Parathyroid adenoma (tissue), 2 donors: ENCODE results near the gene ZNF644.
"Not testable (repeated sequence)": the region's sequence is repeated elsewhere in the genome, so short reads cannot be mapped to it uniquely, and the experiment has no call there.

Experiments used
- H2AFZ ChIP-seq: fragments of 300-600 bp; sonication (generic); one replicate; pipeline ENCODE4 v1.7.0; 2017; ENCODE audit warnings: antibody characterized with exemption, mild to moderate bottlenecking
- H3K27ac ChIP-seq: fragments of 300-600 bp; sonication (generic); one replicate; pipeline ENCODE4 v1.7.0; 2017
- H3K27me3 ChIP-seq: fragments of 300-600 bp; sonication (generic); one replicate; pipeline ENCODE4 v1.7.0; 2017; ENCODE audit warnings: low read length; ENCODE audit not compliant: control insufficient read depth, insufficient read depth
- H3K36me3 ChIP-seq: fragments of 300-600 bp; sonication (generic); one replicate; pipeline ENCODE4 v1.7.0; 2017; ENCODE audit warnings: low read length; ENCODE audit not compliant: control insufficient read depth, insufficient read depth
- H3K4me1 ChIP-seq: fragments of 300-600 bp; sonication (generic); one replicate; pipeline ENCODE4 v1.7.0; 2017; ENCODE audit warnings: control low read depth
- H3K4me2 ChIP-seq: fragments of 300-600 bp; sonication (generic); one replicate; pipeline ENCODE4 v1.7.0; 2017; ENCODE audit warnings: low read length
- H3K4me3 ChIP-seq: fragments of 300-600 bp; sonication (generic); one replicate; pipeline ENCODE4 v1.7.0; 2017; ENCODE audit warnings: low read depth, low read length
- H3K79me2 ChIP-seq: fragments of 300-600 bp; sonication (generic); one replicate; pipeline ENCODE4 v1.7.0; 2017; ENCODE audit warnings: control low read depth
- H3K9ac ChIP-seq: fragments of 300-600 bp; sonication (generic); one replicate; pipeline ENCODE4 v1.7.0; 2017; ENCODE audit warnings: mild to moderate bottlenecking
- H3K9me3 ChIP-seq: fragments of 300-600 bp; sonication (generic); one replicate; pipeline ENCODE4 v1.7.0; 2017; ENCODE audit warnings: low read length; ENCODE audit not compliant: control insufficient read depth
- TF ChIP-seq, protein P1 (sequence below): fragments of 300-600 bp; sonication (generic); IDR thresholded peaks from one replicate; pipeline ENCODE4 v1.7.0; 2017; ENCODE audit warnings: antibody characterized with exemption, mild to moderate bottlenecking
- donor health status: primary hyperparathyroidism.

Gene ZNF644

DNA sequence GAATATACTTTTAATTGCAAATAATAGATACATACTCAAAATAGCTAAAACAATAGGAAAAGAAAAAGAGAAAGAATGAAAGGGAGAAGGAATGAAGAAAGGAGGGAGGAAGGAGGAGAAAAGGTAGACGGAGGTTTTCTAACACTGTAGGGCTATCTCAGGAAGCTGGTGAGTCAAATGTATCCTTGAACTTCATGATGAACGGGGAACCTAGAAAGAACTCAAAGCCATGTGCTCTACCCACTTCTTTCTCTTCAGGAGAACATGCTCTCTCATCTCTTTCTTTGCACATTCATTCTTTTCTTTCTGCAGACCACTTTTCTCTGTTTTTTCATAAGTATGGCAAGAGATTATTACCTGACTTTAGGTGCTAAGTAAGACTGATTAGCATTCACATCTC lies 37.3 kb upstream of the ZNF644 start:
- no peak overlapping the region for H3K4me3 ChIP-seq
- no peaks in the 10 kb centered on the region for H3K36me3 ChIP-seq
- no peak overlapping the region for H3K4me2 ChIP-seq
- H3K9ac ChIP-seq: no peak overlapping the region
- H3K27ac ChIP-seq: no peak overlapping the region
- H3K79me2 ChIP-seq: no peaks in the 10 kb centered on the region
- no peaks in the 10 kb centered on the region for H3K4me1 ChIP-seq
- H3K9me3 ChIP-seq: no peaks in the 10 kb centered on the region
- TF ChIP-seq, protein P1, sequence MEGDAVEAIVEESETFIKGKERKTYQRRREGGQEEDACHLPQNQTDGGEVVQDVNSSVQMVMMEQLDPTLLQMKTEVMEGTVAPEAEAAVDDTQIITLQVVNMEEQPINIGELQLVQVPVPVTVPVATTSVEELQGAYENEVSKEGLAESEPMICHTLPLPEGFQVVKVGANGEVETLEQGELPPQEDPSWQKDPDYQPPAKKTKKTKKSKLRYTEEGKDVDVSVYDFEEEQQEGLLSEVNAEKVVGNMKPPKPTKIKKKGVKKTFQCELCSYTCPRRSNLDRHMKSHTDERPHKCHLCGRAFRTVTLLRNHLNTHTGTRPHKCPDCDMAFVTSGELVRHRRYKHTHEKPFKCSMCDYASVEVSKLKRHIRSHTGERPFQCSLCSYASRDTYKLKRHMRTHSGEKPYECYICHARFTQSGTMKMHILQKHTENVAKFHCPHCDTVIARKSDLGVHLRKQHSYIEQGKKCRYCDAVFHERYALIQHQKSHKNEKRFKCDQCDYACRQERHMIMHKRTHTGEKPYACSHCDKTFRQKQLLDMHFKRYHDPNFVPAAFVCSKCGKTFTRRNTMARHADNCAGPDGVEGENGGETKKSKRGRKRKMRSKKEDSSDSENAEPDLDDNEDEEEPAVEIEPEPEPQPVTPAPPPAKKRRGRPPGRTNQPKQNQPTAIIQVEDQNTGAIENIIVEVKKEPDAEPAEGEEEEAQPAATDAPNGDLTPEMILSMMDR: no peak
- H3K27me3 ChIP-seq: no peaks in the 10 kb centered on the region
- H2AFZ ChIP-seq: no peak overlapping the region

DNA sequence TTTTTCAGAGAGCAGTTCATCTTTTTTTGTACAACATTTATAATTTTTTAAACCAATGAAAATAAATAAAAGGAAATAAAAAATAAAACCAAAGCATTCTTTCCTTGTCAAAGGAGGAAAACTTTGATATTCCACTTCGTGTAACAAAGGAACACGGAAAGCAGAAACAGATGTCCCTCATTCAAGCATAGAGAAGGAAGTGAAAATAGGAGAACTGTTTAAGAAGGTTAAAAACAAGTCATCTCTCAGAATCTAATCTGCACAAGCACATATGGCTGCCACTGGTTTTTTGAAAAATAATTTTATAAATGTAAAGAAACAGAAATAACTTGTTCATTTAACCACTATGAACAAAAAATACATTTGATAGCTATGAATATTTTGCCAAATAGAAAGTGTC lies 35.9 kb upstream of the ZNF644 start:
- no peak overlapping the region for H2AFZ ChIP-seq
- no peak overlapping the region for H3K4me3 ChIP-seq
- H3K4me1 ChIP-seq: no peaks in the 10 kb centered on the region
- TF ChIP-seq, protein P1: no peak
- H3K36me3 ChIP-seq: no peaks in the 10 kb centered on the region
- H3K27me3 ChIP-seq: no peaks in the 10 kb centered on the region
- H3K79me2 ChIP-seq: no peaks in the 10 kb centered on the region
- no peak overlapping the region for H3K4me2 ChIP-seq
- no peaks in the 10 kb centered on the region for H3K9me3 ChIP-seq
- no peak overlapping the region for H3K9ac ChIP-seq
- no peak overlapping the region for H3K27ac ChIP-seq

DNA sequence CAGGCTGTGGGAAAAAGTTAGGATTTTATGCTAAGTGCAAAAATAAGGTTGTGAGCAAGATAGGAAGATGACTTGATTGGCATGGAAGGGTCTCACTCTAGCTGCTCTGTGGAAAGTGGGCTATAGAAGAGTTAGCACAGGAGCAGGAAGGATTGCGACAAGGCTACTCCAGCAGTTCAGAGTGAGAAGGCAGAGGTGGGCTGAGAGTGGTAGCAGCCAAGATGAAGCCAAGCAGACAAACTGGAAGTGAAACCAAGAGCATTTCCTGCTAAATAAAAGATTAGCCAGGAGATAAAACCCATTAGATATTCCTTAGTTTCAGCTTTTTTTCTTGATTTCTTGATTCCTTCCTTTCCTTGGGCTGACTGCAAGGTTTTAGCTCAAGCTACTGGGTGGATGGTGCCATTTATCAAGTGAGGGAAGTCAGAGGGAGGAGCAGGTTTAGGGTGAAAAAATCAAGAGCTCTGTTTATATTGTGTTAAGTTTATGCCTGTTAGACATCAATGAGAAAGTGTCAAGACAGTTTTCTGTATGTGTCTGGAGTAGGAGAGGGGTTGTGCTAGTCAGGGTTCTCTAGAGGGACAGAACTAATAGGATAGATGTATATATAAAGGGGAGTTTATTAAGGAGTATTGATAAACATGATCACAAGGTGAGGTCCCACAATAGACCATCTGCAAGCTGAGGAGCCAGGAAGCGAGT lies 33.1 kb upstream of the ZNF644 start:
- H3K4me3 ChIP-seq: no peak overlapping the region
- H3K9me3 ChIP-seq: no peaks in the 10 kb centered on the region
- no peak overlapping the region for H3K9ac ChIP-seq
- H3K4me2 ChIP-seq: no peak overlapping the region
- no peak overlapping the region for H2AFZ ChIP-seq
- H3K4me1 ChIP-seq: no peaks in the 10 kb centered on the region
- no peaks in the 10 kb centered on the region for H3K79me2 ChIP-seq
- H3K27me3 ChIP-seq: no peaks in the 10 kb centered on the region
- no peak overlapping the region for H3K27ac ChIP-seq
- H3K36me3 ChIP-seq: no peaks in the 10 kb centered on the region
- TF ChIP-seq, protein P1: no peak

DNA sequence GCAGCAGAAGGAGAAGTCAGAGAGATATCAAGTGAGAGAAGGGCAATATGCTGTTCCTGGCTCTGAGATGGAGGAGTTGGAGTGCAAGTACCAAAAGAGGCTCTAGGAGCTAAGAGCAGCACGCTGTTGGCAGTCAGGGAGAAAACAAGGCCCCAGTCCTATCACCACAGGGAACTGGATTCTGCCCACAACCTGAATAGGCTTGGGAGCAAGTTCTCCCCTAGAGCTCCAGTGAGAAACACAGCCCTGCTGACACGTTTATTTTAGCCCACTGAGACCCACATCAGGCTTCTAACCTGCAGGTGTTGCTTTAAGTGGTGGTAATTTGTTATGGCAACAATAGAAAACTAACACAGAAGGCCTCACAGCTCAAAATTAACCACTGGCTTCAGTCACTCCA lies 31.8 kb upstream of the ZNF644 start:
- H3K36me3 ChIP-seq: no peaks in the 10 kb centered on the region
- H3K4me3 ChIP-seq: no peak overlapping the region
- no peaks in the 10 kb centered on the region for H3K9me3 ChIP-seq
- TF ChIP-seq, protein P1: no peak
- H3K9ac ChIP-seq: no peak overlapping the region
- no peaks in the 10 kb centered on the region for H3K4me1 ChIP-seq
- H2AFZ ChIP-seq: no peak overlapping the region
- no peak overlapping the region for H3K27ac ChIP-seq
- H3K79me2 ChIP-seq: no peaks in the 10 kb centered on the region
- H3K27me3 ChIP-seq: no peaks in the 10 kb centered on the region
- no peak overlapping the region for H3K4me2 ChIP-seq

DNA sequence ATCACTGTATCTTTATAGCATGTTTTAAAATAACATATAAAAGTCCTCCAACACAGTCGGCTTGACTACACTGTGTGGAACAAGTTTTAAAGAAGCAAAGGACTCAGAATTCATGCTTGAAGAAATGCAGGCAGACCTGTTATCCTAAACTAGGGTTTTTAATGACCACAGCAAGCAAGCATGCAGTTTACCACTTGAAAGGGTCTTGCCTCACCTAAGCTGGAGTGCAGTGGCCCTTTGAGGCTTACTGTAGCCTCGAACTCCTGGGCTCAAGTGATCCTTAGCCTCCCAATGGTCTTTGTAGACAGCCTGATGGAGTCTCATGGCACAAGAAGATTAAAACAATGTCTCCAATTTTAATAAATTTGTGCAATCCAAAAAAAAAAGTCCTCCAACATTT lies 27.7 kb upstream of the ZNF644 start:
- not testable (repeated sequence) for H3K4me2 ChIP-seq, H3K9ac ChIP-seq, H3K27ac ChIP-seq, H3K27me3 ChIP-seq, H2AFZ ChIP-seq, H3K4me1 ChIP-seq, H3K79me2 ChIP-seq, H3K4me3 ChIP-seq, H3K36me3 ChIP-seq, H3K9me3 ChIP-seq
